CD4-positive, alpha-beta T cell treated with Interleukin-15 for 4 hours (primary cell): ENCODE measurements around the gene WASF1.
A peak's percentile ranks its signal among the peaks of the same experiment; 100 is the strongest.
"Not testable (repeated sequence)": the region's sequence is repeated elsewhere in the genome, so short reads cannot be mapped to it uniquely, and the experiment has no call there.

ENCODE experiments used
- DNase-seq: peaks from one replicate; pipeline ENCODE4 v3.0.0-alpha.2; 2020; ENCODE audit warnings: low spot score

WASF1 gene

GRCh38 chr6:110089323-110089722, 90.1 kb downstream of the WASF1 start:
- no peak for DNase-seq

DNA sequence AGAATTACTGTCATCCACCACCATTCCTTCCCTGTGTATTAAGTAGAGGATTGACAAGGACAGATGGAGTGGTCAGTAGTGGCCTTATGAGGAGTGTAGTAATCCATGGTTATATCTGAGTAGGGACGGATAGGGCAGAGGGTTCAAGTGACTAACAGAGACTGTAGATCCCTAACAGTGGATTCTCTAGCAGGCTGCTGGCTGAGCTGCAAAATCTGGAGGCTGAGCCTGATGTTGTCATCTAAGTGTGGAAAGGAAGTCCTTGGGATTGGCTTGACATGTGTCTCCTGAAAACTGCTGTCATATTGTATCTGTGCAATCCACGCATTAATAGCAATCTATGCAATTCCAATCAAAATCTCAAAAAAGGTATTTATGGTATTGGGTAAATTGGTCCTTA, 94.2 kb downstream of the WASF1 start:
- no peak for DNase-seq

GRCh38 chr6:110083875-110084585, 95.4 kb downstream of the WASF1 start:
- no peak for DNase-seq

DNA sequence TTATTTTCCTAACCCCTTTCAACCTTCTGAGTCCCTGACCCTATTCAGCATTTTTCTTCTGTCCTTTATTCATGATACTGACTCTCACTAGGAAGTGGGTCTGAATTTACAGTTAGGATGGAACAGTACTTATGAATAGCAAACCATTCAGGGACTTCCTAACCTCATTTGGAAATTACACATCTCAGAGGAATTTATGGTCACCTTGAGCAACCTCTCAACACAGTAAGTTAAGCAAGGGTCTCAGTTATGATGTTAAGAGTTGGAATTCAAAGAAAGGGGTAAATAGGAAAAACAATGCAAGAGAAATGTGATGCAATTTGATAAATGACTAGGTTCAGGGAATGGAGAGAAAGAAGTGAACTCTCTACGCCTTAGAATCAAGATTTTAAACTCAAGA, 104.1 kb downstream of the WASF1 start:
- no peak for DNase-seq

DNA sequence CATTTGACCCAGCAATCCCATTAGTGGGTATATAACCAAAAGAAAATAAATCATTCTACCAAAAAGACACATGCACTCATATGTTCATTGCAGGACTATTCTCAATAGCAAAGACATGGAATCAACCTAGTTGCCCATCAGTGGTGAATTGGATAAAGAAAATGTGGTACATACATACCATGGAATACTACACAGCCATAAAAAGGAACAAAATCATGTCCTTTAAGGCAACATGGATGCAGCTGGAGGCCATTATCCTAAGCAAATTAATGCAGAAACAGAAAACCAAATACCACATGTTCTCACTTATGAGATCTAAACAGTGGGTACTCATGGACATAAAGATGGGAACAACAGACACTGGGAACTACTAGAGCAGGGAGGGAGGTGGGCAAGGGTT, 106.0 kb downstream of the WASF1 start:
- DNase-seq = not testable (repeated sequence)

- no peak for DNase-seq
Measured at GRCh38 chr6:110068592-110068967, 110.9 kb downstream of the WASF1 start.

DNA sequence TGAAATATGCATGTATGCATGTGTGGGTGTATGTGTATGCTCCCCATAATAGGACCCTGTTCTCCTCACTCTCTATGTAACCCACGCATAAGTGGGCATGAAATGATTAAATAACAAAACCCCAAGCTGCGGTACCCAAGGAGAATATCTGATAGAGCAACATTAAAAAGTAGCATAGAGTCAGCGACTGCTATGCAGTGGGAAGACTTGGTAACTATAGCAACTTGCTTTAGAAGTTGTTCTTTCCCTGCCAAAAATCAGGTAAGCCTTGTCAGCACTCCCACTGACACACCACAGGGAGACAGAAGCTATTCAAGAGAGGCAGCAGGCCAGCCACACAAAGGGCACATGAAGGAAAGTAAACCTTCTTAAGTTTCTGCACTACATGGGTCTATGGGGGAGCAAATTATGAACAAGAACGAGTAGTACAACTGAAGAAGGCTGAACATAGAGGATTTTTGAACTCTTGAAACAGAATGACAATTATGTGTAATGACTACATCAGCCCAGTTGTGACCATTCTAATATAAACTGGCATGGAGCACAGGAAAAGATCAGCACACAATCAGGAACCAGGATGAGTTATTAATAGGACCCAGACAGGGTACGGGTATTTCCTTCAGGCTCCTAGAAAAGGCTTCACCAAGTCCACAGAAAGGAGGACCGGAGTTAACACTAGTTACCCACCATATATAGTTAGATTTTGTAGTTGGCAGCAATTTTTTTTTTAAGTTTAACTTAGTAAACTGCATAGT, 111.5 kb downstream of the WASF1 start:
- no peak for DNase-seq

DNA sequence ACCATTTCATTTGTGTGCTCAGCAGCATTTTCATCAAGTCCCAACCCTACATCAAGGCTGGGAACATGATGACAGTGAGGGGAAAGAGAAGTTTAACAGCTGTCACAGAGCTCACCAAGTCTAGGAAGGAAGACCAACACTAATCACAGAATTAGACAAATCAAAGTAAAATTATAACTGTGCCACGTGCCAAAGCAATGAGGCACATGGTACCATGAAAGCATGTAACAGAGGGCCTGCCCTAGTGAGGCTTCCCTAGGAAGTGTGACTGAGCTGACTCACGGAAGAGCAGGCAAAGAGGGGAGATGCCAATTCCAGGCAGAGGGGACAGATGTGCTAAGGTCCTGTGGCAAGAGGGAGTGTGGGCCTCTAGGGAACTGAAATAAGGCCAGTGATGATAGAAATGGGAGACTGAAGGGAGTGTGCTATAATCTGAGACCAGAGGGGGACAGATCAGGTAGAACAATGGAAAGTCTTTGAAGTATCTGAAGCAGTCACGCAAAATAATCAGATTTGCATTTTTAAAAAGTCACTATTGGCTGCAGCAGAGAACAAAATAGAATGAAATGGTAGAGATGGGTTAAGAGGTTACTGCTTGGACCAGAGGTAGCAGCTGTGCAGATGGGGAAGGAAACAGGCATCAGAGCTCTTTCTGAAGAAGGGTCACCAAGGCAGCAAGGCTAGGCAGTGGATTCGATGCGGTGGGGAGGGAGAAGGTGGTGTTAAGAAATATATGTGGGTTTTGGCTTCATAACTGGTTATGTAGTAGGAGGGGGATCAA, 114.5 kb downstream of the WASF1 start:
- DNase-seq = no peak

DNA sequence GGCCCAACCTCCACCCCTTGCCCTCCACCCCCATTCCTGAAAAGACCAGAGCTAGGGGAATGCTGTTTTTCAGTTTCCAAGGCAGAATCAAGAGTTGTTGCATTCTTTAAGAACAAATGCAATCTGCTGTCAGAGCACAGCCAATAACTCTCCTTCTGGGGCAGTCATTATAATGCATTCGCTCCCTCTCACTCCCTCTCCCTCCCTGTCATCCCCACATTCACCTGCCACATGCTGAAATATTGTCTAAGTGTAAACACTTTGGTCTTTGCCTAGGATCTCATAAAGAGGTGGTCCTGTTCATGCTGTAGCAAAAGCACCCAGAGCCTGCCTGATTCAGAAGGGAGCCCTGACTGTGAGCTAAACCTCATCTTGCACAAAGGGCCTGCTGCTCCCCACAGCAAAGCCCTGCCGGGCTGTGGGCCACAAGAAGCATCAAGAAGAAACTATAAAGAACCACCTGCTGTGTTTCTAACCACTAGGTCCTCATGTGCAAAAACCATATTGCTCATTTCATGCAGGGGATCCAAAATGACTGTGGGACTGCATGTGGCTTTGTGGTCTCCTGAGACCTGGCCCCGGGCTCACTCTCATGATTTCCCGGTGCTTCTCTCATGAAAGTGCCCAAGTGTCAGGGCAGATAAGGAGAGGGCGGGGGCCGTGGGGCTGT, 115.7 kb downstream of the WASF1 start:
- DNase-seq = no peak

DNA sequence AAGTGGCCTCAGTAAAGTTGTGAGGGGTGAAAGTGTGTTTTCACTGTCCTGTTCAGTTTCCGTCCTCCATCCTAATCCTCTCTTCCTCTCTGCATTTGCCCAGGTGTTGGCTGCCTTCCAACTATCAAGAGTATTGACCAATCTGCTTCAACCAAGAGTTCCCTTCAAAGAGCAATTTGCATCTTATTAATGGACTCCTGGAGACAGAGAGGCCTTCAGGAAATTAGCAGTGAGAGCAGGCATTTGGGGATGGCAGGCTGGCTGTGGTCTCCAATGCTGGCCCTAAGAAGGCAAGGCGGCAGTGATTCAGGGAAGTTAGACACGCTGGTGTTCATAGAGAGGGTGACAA, 124.1 kb downstream of the WASF1 start:
- no peak for DNase-seq

DNA sequence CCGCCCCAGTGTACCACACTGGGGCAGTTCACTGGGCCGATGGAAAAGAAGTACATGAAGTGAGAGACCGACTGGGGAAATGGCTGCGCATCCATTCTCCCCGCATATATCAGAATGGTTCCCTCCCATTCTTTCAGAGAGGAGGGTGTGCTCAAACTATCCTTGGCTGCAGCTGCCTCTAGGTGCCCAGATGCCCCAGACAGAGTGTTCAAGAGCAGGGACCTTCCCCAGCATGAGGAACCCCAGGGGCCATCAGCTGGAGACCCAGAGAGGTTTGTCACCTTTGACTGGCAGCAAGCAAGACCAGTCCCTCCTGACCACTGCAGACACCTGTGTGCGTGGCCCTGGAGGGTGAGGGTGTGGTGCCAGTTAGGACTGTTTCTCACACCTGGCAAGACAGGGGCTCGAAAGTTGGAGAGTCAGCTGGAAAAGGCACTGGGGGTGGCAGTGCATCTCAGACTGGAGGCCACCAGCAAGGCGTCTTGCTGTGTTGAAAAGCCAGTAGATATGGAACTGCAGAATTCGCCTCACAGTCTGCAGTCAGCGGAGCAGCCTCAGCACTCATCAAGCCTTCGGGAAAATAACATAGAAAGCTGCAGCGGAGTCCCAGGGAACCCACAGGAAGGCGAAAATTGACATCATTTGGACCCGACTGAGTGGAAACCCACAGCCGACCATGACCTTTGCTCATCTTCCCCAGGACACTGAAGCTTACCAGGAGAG, 124.6 kb downstream of the WASF1 start:
- DNase-seq = no peak

DNA sequence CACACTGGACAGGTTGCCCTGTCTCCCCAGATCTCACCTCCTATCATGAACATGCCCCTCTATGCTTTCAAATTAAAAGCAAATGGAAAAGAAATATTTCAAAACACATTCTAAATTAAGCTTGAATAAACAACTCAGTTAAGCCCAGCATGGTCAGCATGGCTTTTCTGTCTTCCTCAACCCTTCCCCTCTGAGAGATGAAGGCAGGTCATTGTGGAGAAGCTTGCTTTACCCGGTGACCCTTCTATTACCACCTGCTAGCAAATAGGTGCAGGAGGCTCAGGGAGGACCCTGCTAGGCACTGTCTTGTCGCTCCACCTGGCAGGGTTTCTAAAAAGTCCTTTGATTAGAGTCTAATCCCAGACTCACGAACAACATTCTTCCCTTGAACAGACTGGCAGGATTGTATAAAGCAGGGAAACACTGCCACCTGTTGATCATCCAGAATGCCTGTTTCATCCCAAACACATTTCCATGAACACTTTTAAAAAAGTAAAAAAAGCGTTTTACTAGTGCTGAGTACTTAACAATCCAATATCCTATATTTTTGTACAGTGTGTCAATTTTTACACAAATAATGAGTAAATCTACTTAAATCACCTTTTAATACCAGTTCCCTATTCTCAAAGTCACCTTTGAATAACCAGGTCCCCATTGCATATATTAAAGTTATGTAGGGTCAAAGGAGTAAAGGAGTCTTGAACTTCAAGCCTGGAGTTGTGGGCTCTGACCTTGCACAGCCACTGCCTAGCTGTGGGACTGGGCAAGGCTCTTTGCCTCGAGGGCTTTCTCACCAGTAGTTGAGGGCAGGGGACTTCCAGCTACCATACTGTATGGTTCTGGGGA, 125.9 kb downstream of the WASF1 start:
- DNase-seq = peak; percentile 19

DNA sequence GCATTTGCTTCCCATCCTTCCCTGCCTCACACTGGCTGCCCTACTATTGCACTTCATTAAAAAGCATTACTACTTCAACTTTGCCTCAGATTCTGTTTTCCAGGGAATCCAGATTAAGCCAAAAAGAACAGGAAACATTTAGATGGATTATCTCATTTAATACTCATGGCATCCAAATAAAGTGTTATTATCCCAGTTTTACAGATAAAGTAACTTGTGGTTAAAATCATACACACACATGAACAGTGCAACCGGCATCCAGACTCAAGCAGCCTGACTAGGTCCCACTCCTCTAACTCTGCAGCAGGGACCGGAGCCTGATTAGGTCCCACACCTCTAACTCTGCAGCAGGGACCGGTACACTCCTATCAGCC, 129.0 kb downstream of the WASF1 start:
- no peak for DNase-seq
